CD4-positive, alpha-beta T cell (primary cell): ENCODE results near the gene RRAS. TPM values are rescaled to one million over a fixed set of nuclear protein-coding genes. Genes with fewer than 3 reads are reported as not detected.
"Not testable (repeated sequence)": the region's sequence is repeated elsewhere in the genome, so short reads cannot be mapped to it uniquely, and the experiment has no call there.

Experiments
- ATAC-seq: fragments of 200-7000 bp; cut with Tn5 transposase; one replicate; pipeline ENCODE4 v1.10.0; 2022; ENCODE audit warnings: mild to moderate bottlenecking; ENCODE audit not compliant: poor library complexity
- CTCF ChIA-PET: fragments of 350-600 bp; sonication (Branson Sonifier 250); formaldehyde crosslinking; loops from one replicate; lab custom pipeline; 2021; ENCODE audit warnings: antibody characterized with exemption, inconsistent platforms; lab: Charles Lee
- POLR2A ChIA-PET: fragments of 350-600 bp; sonication (Branson Sonifier 250); formaldehyde crosslinking; loops from one replicate; lab custom pipeline; 2021; ENCODE audit warnings: antibody characterized with exemption, inconsistent platforms; lab: Charles Lee
- DNase-seq, 14 experiments: peaks; one replicate each; pipeline ENCODE4 v3.0.0-alpha.2; 2013 to 2020; ENCODE audit warnings: mixed read lengths in 2 of 14
- H3K27ac ChIP-seq, 2 donors: one replicate each; pipeline versions ENCODE4 v1.5.1 to v1.7.0; 2013; ENCODE audit warnings: low read length in 2 of 2, low read depth in 1 of 2, mild to moderate bottlenecking in 1 of 2
- H3K27me3 ChIP-seq, 2 experiments: 1 replicate in 1 of 2; 2 replicates in 1 of 2; pipeline versions ENCODE4 v1.6.1 to v1.7.0; 2013; ENCODE audit warnings: low read length in 2 of 2, control low read depth in 1 of 2, mild to moderate bottlenecking in 1 of 2, moderate library complexity in 1 of 2; ENCODE audit not compliant: insufficient read depth in 2 of 2, control insufficient read depth in 1 of 2
- H3K36me3 ChIP-seq: one replicate; pipeline ENCODE4 v1.6.1; 2013; ENCODE audit warnings: low read length, control low read depth; ENCODE audit not compliant: insufficient read depth
- H3K4me1 ChIP-seq: one replicate; pipeline ENCODE4 v1.6.1; 2013; ENCODE audit warnings: low read length, control low read depth; ENCODE audit not compliant: insufficient read depth
- H3K4me3 ChIP-seq: one replicate; pipeline ENCODE4 v1.5.1; 2013; ENCODE audit warnings: mild to moderate bottlenecking, low read length, moderate library complexity
- H3K9me3 ChIP-seq, 2 experiments: 1 replicate in 1 of 2; 2 replicates in 1 of 2; pipeline versions ENCODE4 v1.6.1 to v1.7.0; 2013; ENCODE audit warnings: low read length in 2 of 2, mild to moderate bottlenecking in 2 of 2, control low read depth in 1 of 2, moderate library complexity in 1 of 2; ENCODE audit not compliant: control insufficient read depth in 1 of 2, insufficient read depth in 1 of 2
- H3K27ac Mint-ChIP-seq: one replicate; pipeline ENCODE4 v1.8.0; 2020; ENCODE audit warnings: mixed read lengths
- H3K27me3 Mint-ChIP-seq: one replicate; pipeline ENCODE4 v1.8.0; 2021; ENCODE audit warnings: mixed read lengths
- H3K36me3 Mint-ChIP-seq: one replicate; pipeline ENCODE4 v1.8.0; 2021; ENCODE audit warnings: low read depth, mixed read lengths
- H3K4me1 Mint-ChIP-seq: one replicate; pipeline ENCODE4 v1.8.0; 2021; ENCODE audit warnings: low read depth, mixed read lengths
- H3K4me3 Mint-ChIP-seq: one replicate; pipeline ENCODE4 v1.8.0; 2020; ENCODE audit warnings: mild to moderate bottlenecking, mixed read lengths
- H3K9me3 Mint-ChIP-seq: one replicate; pipeline ENCODE4 v1.8.0; 2020; ENCODE audit warnings: mixed read lengths
- CTCF ChIP-seq: fragments of 200-600 bp; IDR thresholded peaks from one replicate; pipeline ENCODE4 v1.8.0; 2022; ENCODE audit warnings: antibody characterized with exemption, mild to moderate bottlenecking
- intact Hi-C, 2 experiments: fragments of 100-400 bp; cut with DNase I in 1 of 2; cut with micrococcal nuclease in 1 of 2; formaldehyde crosslinking; loops; one replicate each; pipeline versions ENCODE4 v1.15.1 to v1.9.0; 2023 to 2025; cut with DNase I, micrococcal nuclease
- total RNA-seq, 174 experiments: library from RNA in 2 of 174; stranded (reverse) in 2 of 174; gene quantifications; one replicate each; pipeline ENCODE4 v1.2.3 and lab custom pipeline; 2021 to 2026

RRAS gene
- total RNA-seq, 2 experiments from 2014 or later = 4.2 to 4.7 TPM

- H3K4me1 Mint-ChIP-seq = peaks cover 30% of the 10 kb centered on the region
- no peaks in the 10 kb centered on the region for H3K36me3 ChIP-seq
- intact Hi-C loops = no loop called here
- H3K4me3 ChIP-seq = no peak overlapping the region
- H3K27me3 ChIP-seq = no peaks in the 10 kb centered on the region
- ChIA-PET POLR2A (interaction anchor here (1.2 kb wide), 1 partner anchor 56 kb away, joined by 3 read pairs; no protein-coding TSS in a partner anchor), CTCF (no interaction called here)
- no peak overlapping the region for H3K4me3 Mint-ChIP-seq
- ATAC-seq (no peak), DNase-seq (peak in 1 of 14 experiments; percentile 27)
- H3K27ac Mint-ChIP-seq = no peak overlapping the region
- no peaks in the 10 kb centered on the region for H3K27me3 Mint-ChIP-seq
- peaks cover 25% of the 10 kb centered on the region for H3K4me1 ChIP-seq
- TF ChIP-seq CTCF = no peak
- H3K36me3 Mint-ChIP-seq = peaks cover 5% of the 10 kb centered on the region
- H3K9me3 ChIP-seq = no peaks in the 10 kb centered on the region
- no peak overlapping the region for H3K27ac ChIP-seq
- H3K9me3 Mint-ChIP-seq = no peaks in the 10 kb centered on the region
Measured at GRCh38 chr19:49635530-49636232, 4.3 kb downstream of the RRAS start.

GRCh38 chr19:49633273-49633672, 6.7 kb downstream of the RRAS start:
- H3K36me3 ChIP-seq, ATAC-seq, DNase-seq, H3K9me3 ChIP-seq, H3K4me3 Mint-ChIP-seq, H3K27ac ChIP-seq, H3K27me3 Mint-ChIP-seq, H3K9me3 Mint-ChIP-seq, intact Hi-C loops, H3K4me1 ChIP-seq, H3K4me3 ChIP-seq, H3K36me3 Mint-ChIP-seq, H3K27me3 ChIP-seq, CTCF ChIA-PET, H3K4me1 Mint-ChIP-seq: not testable (repeated sequence)
- POLR2A ChIA-PET = interaction anchor here (2.0 kb wide), 1 partner anchor 41 kb away, joined by 9 read pairs; no protein-coding TSS in a partner anchor
- peak overlapping the region; percentile 36 for H3K27ac Mint-ChIP-seq

- H3K36me3 ChIP-seq = no peaks in the 10 kb centered on the region
- Mint-ChIP-seq H3K9me3 (no peaks in the 10 kb centered on the region), H3K4me3 (no peak overlapping the region), H3K27me3 (no peaks in the 10 kb centered on the region), H3K27ac (no peak overlapping the region), H3K4me1 (peaks cover under 1% of the 10 kb centered on the region), H3K36me3 (peaks cover 6% of the 10 kb centered on the region)
- H3K27me3 ChIP-seq = no peaks in the 10 kb centered on the region
- H3K9me3 ChIP-seq = no peaks in the 10 kb centered on the region
- no peaks in the 10 kb centered on the region for H3K4me1 ChIP-seq
- no peak overlapping the region for H3K27ac ChIP-seq
- no peak overlapping the region for H3K4me3 ChIP-seq
- CTCF ChIA-PET = no interaction called here
- intact Hi-C loops = no loop called here
- TF ChIP-seq CTCF = no peak
- POLR2A ChIA-PET = interaction anchor here (2.0 to 2.5 kb wide), 2 partner anchors 40 to 44 kb away, joined by 9 to 10 read pairs; partner anchors contain the start of gene PRMT1
- ATAC-seq = no peak
- peak in 1 of 14 experiments; percentile 8 for DNase-seq
Measured at GRCh38 chr19:49632576-49632975, 7.4 kb downstream of the RRAS start.
